NCI-H748 (cell line): ENCODE data around the gene SPAG17.
A peak's percentile ranks its signal among the peaks of the same experiment; 100 is the strongest.

Experiments
- DNase-seq: peaks from one replicate; lab custom pipeline; 2025; ENCODE audit not compliant: unreplicated experiment; lab: John Stamatoyannopoulos, UW

Gene SPAG17

DNA sequence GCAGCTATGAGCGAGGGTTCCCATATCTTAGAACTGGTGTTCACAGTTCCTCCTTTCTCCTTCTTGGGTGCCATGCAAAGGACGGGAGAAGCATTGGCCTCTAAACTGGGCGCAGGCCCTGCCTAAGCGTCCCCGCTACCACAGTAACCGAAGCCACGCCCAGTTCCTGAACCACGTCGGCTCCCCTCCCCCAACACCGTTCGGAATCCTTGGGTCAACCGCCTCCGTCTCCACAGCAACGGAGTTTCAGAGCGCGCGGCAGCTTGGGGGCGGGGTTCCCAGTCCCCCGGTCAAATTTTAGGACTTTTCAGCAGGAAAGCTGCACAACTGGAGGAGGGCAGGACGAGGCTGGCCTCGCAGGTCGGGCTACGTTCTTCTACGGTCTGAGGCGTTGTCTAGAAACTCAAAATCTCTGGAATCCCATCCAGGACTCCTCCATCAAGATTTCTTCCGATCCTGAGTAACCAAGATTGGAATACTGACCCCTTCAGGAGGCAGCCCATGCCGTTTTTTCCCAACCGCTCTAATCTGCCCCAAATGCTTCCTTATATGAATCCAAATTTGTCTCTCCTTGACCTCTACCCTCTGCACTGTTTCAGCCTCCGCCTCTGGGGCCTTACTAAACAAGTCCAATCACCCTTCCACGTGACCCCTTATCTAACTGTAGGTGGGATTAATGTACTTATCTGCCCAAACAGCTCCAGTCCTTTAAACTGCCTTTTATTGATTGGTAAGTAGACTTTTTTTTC lies at the start of gene SPAG17:
Gene SPAG17, minus strand, starts transcription at position 145 of the 749 bp plus-strand sequence. Its CDS starts 71 bp downstream, at position 74.
- DNase-seq, result peak; percentile 10

DNA sequence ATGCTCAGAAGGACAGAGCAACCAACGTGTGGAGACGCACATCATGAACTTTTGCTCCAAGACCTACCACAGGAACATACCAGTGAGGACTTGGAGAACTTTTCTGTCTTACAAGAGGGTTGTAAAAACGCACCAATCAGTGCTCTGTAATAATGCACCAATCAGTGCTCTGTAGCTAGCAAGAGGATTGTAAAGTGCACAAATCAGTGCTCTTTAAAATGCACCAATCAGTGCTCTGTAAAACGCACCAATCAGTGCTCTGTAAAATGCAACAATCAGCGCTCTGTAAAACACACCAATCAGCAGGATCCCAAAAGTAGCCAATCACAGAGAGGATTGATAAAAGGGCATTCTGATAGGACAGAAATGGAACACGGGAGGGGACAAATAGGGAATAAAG lies 40.4 kb upstream of the SPAG17 start:
- no peak for DNase-seq

DNA sequence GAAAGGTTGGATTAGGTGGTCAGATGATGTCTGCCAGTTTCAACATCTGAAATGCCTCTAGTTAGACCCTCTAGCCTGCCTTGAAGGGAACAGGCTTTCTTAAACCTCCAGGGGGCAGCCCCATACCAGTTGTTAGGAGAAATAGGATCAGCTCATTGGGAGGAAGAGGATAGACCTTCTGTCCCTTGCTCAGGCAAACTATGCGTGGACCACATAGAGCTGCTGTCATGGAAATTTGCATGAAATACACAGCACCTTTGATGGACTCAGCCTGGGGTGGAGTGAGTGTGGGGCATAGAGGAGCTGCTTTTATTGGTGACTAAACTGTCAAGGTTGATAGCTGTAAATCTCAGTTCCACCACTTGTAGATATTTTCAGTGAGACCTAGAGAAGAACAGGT lies 38.4 kb upstream of the SPAG17 start:
- peak; percentile 43 for DNase-seq

DNA sequence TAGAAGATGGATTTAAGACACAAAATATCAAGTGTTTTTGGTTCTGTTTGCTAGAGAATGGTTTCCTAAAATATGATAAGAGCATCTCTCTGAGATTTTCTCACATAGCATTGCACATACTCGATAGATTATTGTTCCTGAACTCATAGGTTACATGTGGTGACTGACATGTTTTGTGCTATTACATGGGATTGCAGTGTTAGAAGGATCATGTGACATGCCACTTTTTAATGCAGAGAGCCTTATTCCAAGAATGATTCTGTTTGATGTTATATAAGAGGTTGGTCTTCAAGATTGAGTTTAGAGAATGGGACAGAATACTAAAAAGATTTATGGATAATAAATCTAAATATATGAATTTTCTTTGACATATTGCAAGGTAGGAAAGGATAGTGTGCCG lies 34.4 kb upstream of the SPAG17 start:
- DNase-seq, result no peak

DNA sequence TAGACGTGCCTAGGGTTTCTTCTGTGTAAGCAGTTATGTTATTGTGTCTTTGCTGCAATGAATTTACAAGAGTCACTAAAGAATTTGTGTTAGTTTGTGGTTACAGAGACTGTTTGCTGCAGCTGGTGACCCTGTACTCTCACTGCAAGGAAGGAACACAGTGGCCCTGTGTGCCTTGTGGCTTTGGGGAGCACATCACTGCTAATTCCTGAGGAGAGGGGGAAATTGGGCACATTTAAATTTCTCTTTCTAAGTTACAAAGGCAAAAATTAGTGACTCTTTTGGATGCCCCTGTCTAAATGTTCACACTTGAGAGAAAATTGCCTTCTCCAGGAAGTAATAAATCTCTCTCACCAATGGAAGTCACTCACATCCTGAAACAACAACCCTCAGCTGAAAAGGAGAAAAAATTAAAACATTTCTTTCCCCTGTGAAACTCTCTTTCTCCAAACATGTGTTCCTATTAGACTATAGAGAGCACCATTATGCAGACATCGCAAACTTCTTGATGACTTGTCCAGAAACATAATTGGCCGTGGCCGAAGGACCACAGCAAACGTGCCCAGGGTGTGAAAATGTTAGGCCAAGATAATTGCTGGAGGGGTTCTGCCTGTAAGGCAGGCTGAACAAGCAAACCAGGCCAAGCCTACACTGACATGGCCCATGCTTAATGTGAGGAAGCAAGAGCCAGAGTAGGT lies 32.3 kb upstream of the SPAG17 start:
- DNase-seq, result peak; percentile 45

DNA sequence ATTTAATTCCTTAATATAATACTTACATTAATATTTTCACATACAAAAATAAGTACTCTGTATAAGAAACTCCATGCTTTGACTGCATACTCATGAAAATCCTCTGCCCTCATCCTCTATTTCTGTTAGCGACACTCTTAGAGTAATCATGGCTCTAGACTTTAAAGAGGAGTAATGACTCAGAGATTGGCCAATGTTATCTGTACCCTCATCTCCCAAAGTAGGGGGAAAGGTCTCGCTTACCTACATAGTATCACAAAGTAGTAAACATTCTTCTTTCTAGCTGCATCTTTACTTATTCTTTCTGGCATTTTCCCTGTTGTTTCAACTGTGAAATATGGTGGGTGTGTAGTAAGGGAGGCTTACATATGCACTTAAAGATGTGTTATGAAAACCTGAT lies 29.8 kb upstream of the SPAG17 start:
- DNase-seq, result no peak

DNA sequence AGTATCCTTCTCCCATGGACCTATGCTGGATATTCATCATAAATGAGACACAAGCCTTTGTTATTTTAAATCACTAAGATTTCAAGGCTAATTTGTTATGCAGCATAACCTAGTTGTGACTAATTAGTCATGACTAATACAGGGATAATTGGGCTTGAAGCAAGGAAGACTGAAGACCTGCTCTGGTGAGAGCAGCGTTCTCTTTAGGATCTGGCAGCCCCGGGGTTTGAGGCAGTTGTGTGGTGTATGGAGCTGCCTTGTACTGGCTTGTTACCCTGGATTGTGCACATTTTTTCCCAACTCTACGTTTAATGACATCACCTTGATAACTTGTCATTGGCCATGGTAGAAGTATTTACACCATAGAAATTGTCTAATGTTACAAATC lies 25.7 kb upstream of the SPAG17 start:
- no peak for DNase-seq

DNA sequence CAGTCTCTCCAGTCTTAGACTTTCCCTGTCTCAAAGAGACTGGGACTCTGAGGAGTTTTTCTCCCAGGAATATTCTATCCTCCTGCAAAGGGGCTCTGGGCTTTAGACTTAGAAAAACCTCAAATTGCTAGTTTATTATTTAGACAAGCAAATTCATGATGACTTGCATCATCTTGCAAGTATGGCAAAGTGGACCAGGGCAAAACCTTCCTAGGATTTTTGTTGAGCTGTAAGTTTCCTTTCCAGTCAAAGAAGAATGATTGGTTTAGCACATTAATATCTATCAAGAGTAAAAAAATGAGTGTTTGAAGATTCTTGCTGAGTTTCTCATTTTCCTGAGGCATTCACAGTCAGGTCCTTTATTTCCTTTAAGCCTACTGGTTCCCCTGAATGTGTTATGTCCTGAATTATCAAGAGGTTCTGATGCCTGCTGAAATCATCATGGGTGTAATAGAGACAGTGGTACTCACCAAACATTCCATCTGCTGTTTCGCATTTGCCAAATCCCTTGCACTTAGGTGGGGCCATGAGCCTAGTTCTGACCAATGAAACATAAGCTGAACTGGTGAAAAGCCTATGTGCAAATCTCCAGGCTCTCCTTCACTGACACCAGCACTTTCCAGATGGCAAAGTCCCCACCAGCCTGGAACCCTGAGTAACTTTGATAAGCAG lies 25.2 kb upstream of the SPAG17 start:
- no peak for DNase-seq

DNA sequence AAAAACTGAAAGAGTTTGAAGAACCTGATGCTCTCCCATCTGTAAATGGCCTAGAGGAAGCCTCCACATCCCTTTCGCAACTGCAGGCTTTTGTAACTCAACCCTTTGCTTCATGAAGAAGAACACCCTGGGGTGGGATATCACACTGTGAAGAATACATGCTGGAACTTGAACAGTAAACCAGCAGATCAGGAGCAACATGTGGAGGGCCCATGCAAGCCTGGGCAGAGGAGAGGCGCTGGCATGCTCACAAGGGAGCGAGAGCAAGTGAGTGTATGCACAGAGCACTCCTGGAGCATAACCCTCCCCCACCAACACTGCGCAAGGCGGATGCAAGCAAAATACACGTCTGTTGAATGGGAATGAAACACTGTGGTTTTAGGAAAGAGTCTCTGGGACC lies 24.6 kb upstream of the SPAG17 start:
- no peak for DNase-seq

DNA sequence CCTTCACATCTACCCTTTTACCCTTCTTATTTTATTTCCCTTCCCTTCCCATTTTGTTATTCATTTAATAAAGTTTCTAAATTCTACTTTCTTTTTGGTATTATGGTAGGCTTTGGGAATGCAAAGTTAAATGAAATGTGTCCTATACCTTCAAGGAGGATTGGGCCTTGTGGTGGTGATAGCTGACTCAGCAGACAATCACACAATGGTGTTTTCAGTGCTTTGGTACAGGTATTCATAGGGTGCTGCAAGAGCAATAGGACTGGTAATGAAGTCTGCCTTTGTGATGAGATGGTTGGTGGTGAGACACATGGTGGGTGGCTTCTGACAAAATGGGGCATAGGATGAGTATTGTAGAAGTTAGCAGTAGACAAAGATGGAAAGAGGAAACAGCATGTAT lies 21.9 kb upstream of the SPAG17 start:
- DNase-seq, result no peak

DNA sequence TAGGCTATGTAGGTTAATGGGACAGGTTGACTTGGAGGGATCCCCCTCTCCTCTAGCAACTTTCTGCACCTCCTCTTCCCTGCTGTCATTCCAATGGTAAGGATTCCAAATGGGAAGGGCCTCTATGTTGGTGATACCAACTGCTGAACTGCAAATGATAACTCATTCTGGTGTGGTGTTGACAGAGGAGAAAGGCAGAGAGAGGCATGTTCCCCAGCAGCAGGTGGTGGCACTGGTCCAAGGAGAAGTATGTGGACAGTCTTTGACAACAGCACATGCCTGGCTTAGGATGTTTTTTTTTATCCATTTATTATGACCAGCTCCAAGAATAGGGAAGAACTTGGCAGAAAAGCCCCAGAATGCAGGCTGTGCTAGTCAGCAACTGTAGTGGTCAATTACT lies 19.6 kb upstream of the SPAG17 start:
- DNase-seq, result no peak

DNA sequence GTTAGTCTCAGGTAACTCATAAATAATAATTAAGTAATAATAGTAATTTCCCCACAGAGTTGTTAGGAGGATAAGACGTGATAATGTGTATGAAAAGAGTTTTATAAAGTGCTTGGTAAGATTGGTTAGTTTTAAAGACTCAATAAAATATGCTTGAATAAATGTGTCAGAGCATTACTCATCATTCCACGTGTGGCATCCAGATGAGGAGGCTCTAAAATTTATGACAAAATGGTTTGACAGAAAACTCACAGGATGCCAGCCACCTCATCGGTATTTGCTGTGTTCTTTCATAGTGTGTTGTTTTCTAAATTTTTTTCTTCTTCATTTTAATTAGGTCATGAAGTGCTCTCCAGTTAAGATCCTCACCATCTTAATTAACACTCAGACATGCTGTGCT lies 19.1 kb upstream of the SPAG17 start:
- DNase-seq, result no peak

DNA sequence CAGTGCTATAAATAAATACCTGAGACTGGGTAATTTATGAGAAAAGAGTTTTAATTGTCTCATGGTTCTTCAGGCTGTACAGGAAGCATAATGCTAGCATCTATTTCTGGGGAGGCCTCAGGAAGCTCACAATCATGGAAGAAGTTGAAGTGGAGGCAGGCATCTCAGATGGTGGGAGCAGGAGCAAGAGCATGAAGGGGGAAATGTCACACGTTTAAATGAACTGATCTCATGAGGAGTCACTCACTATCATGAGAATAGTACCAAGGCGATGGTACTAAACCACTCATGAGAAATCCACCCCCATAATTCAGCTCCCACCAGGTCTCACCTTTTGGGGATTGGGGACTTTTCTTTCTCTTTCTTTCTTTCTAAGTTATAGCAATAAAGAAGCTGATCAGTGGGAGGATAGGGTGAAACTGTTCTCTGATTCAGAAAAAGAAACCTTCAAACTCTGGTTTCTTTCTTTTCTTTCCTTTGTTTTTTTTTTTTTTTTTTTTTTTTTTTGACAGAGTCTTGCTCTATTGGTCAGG lies 17.1 kb upstream of the SPAG17 start:
- no peak for DNase-seq

DNA sequence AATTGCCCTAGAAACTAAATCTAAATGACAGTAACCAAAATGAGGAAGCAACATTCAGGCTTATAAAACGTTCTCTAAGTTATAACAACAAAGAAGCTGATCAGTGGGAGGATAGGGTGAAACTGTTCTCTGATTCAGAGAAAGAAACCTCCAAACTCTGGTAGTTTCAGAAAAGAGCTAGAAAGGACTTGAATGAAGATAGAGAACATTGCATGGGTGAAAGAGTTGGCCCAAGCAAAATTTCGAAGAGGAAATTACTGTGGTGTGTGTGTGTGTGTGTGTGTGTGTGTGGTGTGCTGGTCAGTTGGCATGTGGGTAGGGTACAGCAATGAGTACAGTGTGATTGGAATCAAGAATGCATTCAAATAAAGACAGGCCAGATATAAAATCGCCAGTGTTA lies 16.5 kb upstream of the SPAG17 start:
- no peak for DNase-seq

DNA sequence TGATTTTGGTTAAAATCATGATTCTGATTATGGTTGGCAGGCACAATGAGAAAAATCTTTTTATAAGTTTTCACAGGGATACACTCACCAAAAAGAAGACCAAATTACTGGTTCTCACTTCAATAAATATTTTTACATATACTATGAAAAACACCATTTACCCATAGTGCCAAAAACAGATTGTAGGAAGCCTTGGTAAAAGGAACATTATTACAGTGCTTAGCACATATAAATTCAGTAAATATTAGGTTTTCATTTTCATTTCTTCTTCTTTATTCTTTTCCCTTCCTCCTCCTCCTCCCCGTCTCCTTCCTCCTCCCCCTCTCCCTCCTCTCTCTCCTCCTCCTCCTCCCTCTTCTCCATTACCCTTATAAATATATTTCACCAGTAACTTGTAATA lies 15.8 kb upstream of the SPAG17 start:
- DNase-seq, result no peak

DNA sequence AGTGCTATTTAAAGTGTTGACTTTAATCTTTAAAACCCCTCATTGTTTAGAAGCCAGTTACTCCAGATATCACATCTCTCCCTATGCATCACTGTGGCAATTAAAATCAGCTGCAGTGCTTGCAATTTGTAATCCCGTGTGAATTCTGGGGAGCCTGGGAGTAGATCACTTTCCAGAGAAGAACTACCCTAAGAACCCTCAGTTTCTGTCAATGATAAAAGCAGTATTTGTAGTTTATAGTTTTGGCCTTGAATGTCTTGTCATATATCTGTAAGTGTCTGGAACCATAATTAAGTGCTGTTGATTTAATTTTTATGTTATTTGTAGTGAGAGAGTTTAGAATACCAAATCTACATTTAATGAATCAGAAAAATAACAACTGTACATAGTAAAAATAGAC lies 5.5 kb upstream of the SPAG17 start:
- no peak for DNase-seq

DNA sequence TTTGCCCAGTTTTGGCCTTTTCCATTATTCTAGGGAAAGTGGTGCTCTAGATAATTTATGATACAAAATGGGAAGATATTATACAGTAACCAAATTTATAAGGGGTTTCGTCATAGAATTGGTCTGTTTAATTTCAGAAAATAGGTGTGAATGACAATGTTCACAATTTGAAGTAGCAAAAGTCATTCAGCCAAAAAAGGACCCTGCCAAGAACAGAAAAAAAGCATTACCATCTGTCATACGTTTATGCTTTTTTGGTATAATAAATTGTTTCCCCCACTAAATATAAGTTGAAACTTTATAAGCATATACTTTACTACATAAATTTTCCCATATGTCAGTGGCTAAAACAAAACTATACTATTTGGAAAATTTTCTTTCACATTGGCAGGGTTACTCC lies 4.5 kb upstream of the SPAG17 start:
- no peak for DNase-seq

DNA sequence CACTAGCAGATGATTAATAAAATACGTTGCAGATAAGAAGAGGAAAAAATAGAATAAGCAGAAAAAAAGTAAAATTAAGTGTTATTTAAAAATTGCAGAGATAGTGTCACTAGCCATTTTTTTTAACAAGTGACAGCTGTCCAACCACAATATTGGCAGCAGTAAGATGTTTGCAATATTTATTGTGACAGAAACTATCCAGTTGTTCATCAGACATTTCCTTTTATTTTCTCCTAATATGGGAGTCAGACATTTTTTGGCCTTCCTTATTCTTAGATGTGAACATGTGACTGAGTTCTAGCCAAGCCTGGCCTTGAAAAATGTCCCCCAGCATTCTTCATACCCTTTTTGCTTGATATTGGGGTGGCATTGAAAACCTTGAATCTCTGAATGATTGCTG lies 3.4 kb upstream of the SPAG17 start:
- DNase-seq, result no peak

DNA sequence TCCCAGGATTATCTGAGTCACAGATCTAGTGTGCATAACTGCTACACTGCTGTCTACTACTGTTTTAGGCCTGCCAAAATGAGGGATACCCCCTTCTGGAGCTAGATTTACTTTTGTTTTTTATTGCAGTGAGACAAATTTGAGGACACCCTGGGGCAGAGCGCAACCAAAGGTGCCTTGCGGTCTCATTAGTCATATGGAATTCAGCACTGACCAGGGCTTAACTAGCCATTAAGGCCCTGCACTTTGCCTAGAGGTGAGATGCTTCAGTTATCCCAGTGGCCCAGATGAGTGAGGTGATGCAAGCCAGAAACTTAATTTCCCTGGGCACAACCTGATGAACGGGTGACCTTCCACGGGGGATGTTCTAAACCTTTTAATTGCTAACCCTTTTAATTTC lies 998 bp upstream of the SPAG17 start:
- DNase-seq, result no peak

DNA sequence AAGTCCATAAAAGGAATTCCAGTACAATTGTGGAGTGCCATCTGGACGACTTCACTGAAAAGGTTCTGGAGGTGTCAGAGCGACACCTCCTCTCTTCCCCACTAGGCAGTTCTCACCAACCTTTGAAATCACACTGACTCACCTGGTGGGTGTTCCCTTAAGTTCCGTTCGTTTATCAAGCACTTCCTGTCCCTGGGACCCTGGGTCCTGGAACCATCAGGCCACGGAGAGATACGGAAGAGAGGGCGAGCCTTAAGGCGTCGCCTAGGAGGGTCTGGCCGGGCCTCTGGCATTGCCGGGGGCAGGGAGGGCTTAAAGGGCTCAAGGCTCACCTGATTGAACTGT lies 317 bp downstream of the SPAG17 start:
- DNase-seq, result no peak

DNA sequence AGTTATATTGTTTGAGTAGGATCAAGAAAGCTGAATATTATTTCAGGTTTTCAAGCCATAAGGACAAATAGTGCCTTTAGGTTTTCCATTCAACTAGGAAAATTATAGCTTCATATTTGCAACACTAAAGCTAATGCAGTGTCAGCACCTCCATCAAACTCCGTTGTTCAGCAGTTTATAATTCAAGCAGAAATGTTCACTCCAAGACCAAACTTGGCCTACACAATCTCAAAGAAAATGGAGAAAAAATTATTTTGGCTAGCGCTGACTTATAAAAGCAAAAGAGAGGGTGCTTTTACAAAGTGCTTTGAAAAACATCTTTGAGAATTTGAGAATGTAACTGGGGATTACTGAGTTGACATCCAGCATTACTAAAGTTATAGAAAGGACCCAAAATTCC lies 1.4 kb downstream of the SPAG17 start:
- DNase-seq, result no peak

DNA sequence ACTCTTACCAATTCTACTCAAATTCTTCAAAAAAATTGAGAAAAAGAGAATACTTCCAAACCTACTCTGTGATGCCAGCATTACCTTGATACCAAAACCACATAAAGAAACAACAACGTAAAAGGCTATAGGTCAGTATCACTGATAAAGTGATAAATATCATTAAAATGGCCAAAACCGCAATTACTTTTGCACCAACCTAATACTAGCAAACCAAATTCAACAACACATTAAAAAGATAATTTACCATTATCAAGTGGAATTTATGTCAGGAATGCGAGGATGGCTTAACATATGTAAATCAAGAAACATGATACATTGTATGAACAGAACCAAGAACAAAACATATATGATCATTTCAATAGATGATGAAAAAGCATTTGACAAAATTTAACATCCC lies 7.0 kb downstream of the SPAG17 start:
- DNase-seq, result no peak
